ENCODE results near the gene DCC. TPM values are rescaled to one million over a fixed set of nuclear protein-coding genes. Genes with fewer than 3 reads are reported as not detected.

The DCC gene
- total and polyA plus RNA-seq, 2 experiments from 2014 or later, result 0.53 to 0.73 TPM

DNA sequence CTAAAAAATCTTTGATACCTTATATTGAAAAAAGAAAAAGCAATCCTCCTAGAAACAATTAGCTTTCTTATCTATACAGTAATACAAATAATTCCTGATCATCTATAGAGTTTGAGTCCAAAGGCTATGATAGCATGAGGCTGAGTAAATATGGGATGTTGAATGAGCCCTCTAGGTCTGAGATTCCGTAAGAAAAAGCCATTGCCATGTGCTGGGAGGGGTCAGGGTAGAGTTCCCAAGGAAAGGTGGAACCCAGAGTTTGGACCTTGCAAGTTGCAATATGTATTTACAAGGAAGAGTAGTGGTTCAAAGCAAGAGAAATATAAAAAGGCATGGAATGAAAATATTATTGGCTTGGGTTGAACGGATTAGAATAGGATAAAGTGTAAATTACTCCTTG is 178.1 kb downstream of the DCC start:
- no peaks in the 10 kb centered on the region for H3K4me1 ChIP-seq (ENCODE audit: insufficient read depth)
- Mint-ChIP-seq H3K36me3 (ENCODE audit: low read depth) (no peaks in the 10 kb centered on the region), H3K27ac (no peak overlapping the region), H3K27me3 (ENCODE audit: insufficient read depth, low read depth, poor library complexity) (peaks cover 2% of the 10 kb centered on the region), H3K9me3 (no peaks in the 10 kb centered on the region), H3K4me1 (no peaks in the 10 kb centered on the region), H3K4me3 (no peak overlapping the region)
- no peak for ATAC-seq
- H3K27me3 ChIP-seq (ENCODE audit: insufficient read depth), result no peaks in the 10 kb centered on the region
- no peak for DNase-seq (ENCODE audit: low spot score)
- no peaks in the 10 kb centered on the region for H4K20me1 ChIP-seq (replicated peaks; ENCODE audit: insufficient read depth)
- H3K79me2 ChIP-seq (replicated peaks; ENCODE audit: insufficient read depth), result no peaks in the 10 kb centered on the region
- H3K27ac ChIP-seq (ENCODE audit: low read depth), result no peak overlapping the region
- no peaks in the 10 kb centered on the region for H3F3A ChIP-seq (replicated peaks; ENCODE audit: low read depth)
- H3K9me2 ChIP-seq (ENCODE audit: insufficient read depth), result no peaks in the 10 kb centered on the region
- TF ChIP-seq EZH2 (IDR thresholded peaks at IDR 0.05; ENCODE audit: low read depth, unreplicated experiment) (no peak), JUNB (IDR thresholded peaks at IDR 0.05; ENCODE audit: unreplicated experiment) (no peak), STAT1 (IDR thresholded peaks at IDR 0.05; ENCODE audit: unreplicated experiment) (no peak), POLR2AphosphoS5 (IDR thresholded peaks at IDR 0.05; ENCODE audit: low read depth) (no peak), CREB1 (CRISPR knock-in tag; IDR thresholded peaks at IDR 0.05; ENCODE audit: low read depth) (no peak)
- TF ChIP-seq, protein P1, sequence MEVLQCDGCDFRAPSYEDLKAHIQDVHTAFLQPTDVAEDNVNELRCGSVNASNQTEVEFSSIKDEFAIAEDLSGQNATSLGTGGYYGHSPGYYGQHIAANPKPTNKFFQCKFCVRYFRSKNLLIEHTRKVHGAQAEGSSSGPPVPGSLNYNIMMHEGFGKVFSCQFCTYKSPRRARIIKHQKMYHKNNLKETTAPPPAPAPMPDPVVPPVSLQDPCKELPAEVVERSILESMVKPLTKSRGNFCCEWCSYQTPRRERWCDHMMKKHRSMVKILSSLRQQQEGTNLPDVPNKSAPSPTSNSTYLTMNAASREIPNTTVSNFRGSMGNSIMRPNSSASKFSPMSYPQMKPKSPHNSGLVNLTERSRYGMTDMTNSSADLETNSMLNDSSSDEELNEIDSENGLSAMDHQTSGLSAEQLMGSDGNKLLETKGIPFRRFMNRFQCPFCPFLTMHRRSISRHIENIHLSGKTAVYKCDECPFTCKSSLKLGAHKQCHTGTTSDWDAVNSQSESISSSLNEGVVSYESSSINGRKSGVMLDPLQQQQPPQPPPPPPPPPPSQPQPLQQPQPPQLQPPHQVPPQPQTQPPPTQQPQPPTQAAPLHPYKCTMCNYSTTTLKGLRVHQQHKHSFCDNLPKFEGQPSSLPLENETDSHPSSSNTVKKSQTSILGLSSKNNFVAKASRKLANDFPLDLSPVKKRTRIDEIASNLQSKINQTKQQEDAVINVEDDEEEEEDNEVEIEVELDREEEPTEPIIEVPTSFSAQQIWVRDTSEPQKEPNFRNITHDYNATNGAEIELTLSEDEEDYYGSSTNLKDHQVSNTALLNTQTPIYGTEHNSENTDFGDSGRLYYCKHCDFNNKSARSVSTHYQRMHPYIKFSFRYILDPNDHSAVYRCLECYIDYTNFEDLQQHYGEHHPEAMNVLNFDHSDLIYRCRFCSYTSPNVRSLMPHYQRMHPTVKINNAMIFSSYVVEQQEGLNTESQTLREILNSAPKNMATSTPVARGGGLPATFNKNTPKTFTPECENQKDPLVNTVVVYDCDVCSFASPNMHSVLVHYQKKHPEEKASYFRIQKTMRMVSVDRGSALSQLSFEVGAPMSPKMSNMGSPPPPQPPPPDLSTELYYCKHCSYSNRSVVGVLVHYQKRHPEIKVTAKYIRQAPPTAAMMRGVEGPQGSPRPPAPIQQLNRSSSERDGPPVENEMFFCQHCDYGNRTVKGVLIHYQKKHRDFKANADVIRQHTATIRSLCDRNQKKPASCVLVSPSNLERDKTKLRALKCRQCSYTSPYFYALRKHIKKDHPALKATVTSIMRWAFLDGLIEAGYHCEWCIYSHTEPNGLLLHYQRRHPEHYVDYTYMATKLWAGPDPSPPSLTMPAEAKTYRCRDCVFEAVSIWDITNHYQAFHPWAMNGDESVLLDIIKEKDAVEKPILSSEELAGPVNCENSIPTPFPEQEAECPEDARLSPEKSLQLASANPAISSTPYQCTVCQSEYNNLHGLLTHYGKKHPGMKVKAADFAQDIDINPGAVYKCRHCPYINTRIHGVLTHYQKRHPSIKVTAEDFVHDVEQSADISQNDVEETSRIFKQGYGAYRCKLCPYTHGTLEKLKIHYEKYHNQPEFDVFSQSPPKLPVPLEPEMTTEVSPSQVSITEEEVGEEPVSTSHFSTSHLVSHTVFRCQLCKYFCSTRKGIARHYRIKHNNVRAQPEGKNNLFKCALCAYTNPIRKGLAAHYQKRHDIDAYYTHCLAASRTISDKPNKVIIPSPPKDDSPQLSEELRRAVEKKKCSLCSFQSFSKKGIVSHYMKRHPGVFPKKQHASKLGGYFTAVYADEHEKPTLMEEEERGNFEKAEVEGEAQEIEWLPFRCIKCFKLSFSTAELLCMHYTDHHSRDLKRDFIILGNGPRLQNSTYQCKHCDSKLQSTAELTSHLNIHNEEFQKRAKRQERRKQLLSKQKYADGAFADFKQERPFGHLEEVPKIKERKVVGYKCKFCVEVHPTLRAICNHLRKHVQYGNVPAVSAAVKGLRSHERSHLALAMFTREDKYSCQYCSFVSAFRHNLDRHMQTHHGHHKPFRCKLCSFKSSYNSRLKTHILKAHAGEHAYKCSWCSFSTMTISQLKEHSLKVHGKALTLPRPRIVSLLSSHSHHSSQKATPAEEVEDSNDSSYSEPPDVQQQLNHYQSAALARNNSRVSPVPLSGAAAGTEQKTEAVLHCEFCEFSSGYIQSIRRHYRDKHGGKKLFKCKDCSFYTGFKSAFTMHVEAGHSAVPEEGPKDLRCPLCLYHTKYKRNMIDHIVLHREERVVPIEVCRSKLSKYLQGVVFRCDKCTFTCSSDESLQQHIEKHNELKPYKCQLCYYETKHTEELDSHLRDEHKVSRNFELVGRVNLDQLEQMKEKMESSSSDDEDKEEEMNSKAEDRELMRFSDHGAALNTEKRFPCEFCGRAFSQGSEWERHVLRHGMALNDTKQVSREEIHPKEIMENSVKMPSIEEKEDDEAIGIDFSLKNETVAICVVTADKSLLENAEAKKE (CRISPR knock-in tag; IDR thresholded peaks at IDR 0.05), result no peak
- TF ChIP-seq, protein P2, sequence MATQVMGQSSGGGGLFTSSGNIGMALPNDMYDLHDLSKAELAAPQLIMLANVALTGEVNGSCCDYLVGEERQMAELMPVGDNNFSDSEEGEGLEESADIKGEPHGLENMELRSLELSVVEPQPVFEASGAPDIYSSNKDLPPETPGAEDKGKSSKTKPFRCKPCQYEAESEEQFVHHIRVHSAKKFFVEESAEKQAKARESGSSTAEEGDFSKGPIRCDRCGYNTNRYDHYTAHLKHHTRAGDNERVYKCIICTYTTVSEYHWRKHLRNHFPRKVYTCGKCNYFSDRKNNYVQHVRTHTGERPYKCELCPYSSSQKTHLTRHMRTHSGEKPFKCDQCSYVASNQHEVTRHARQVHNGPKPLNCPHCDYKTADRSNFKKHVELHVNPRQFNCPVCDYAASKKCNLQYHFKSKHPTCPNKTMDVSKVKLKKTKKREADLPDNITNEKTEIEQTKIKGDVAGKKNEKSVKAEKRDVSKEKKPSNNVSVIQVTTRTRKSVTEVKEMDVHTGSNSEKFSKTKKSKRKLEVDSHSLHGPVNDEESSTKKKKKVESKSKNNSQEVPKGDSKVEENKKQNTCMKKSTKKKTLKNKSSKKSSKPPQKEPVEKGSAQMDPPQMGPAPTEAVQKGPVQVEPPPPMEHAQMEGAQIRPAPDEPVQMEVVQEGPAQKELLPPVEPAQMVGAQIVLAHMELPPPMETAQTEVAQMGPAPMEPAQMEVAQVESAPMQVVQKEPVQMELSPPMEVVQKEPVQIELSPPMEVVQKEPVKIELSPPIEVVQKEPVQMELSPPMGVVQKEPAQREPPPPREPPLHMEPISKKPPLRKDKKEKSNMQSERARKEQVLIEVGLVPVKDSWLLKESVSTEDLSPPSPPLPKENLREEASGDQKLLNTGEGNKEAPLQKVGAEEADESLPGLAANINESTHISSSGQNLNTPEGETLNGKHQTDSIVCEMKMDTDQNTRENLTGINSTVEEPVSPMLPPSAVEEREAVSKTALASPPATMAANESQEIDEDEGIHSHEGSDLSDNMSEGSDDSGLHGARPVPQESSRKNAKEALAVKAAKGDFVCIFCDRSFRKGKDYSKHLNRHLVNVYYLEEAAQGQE (IDR thresholded peaks at IDR 0.05; ENCODE audit: unreplicated experiment), result no peak
- no peak overlapping the region for H3K4me3 ChIP-seq
- H2AFZ ChIP-seq, result no peak overlapping the region
- H3K4me2 ChIP-seq, result no peak overlapping the region
- H3K36me3 ChIP-seq (ENCODE audit: insufficient read depth), result no peaks in the 10 kb centered on the region

Data from GM23338 (cell line).